ENCODE data around the gene PTPRN2.

Gene PTPRN2

GRCh38 chr7:158497627-158498026 is 90.0 kb downstream of the PTPRN2 start:
- H3K9me3 Mint-ChIP-seq, result no peaks in the 10 kb centered on the region
- no peak overlapping the region for H3K27ac Mint-ChIP-seq
- H3K27me3 Mint-ChIP-seq, result peaks cover 5% of the 10 kb centered on the region
- no peaks in the 10 kb centered on the region for H3K4me1 Mint-ChIP-seq (ENCODE audit: low read depth)
- no peak overlapping the region for H3K4me3 Mint-ChIP-seq
- no peaks in the 10 kb centered on the region for H3K36me3 Mint-ChIP-seq (ENCODE audit: low read depth)

- Mint-ChIP-seq H3K36me3 (ENCODE audit: low read depth) (no peaks in the 10 kb centered on the region), H3K4me1 (ENCODE audit: low read depth) (no peaks in the 10 kb centered on the region), H3K4me3 (no peak overlapping the region), H3K27me3 (no peaks in the 10 kb centered on the region), H3K27ac (no peak overlapping the region), H3K9me3 (no peaks in the 10 kb centered on the region)
Measured at GRCh38 chr7:158495786-158496185, 91.8 kb downstream of the PTPRN2 start.

GRCh38 chr7:158495216-158495615 is 92.4 kb downstream of the PTPRN2 start:
- no peaks in the 10 kb centered on the region for H3K27me3 Mint-ChIP-seq
- no peak overlapping the region for H3K27ac Mint-ChIP-seq
- H3K4me1 Mint-ChIP-seq (ENCODE audit: low read depth), result no peaks in the 10 kb centered on the region

GRCh38 chr7:158494643-158495042 is 93.0 kb downstream of the PTPRN2 start:
- Mint-ChIP-seq H3K36me3 (ENCODE audit: low read depth) (no peaks in the 10 kb centered on the region), H3K27ac (no peak overlapping the region), H3K4me3 (no peak overlapping the region), H3K4me1 (ENCODE audit: low read depth) (no peaks in the 10 kb centered on the region), H3K9me3 (no peaks in the 10 kb centered on the region), H3K27me3 (no peaks in the 10 kb centered on the region)

More at GRCh38 chr7:158495216-158495615, 92.4 kb downstream of the PTPRN2 start:
- no peaks in the 10 kb centered on the region for H3K36me3 Mint-ChIP-seq (ENCODE audit: low read depth)
- no peak overlapping the region for H3K4me3 Mint-ChIP-seq
- no peaks in the 10 kb centered on the region for H3K9me3 Mint-ChIP-seq

- no peak overlapping the region for H3K27ac Mint-ChIP-seq
- H3K4me3 Mint-ChIP-seq, result no peak overlapping the region
- no peaks in the 10 kb centered on the region for H3K9me3 Mint-ChIP-seq
- no peaks in the 10 kb centered on the region for H3K36me3 Mint-ChIP-seq (ENCODE audit: low read depth)
- H3K27me3 Mint-ChIP-seq, result no peaks in the 10 kb centered on the region
- no peaks in the 10 kb centered on the region for H3K4me1 Mint-ChIP-seq (ENCODE audit: low read depth)
Measured at GRCh38 chr7:158494162-158494586, 93.4 kb downstream of the PTPRN2 start.

- Mint-ChIP-seq H3K9me3 (no peaks in the 10 kb centered on the region), H3K27me3 (no peaks in the 10 kb centered on the region), H3K27ac (no peak overlapping the region), H3K4me1 (ENCODE audit: low read depth) (no peaks in the 10 kb centered on the region), H3K4me3 (no peak overlapping the region), H3K36me3 (ENCODE audit: low read depth) (no peaks in the 10 kb centered on the region)
Measured at GRCh38 chr7:158492367-158492764, 95.3 kb downstream of the PTPRN2 start.

GRCh38 chr7:158491094-158491493 is 96.5 kb downstream of the PTPRN2 start:
- Mint-ChIP-seq H3K4me3 (no peak overlapping the region), H3K27me3 (no peaks in the 10 kb centered on the region), H3K27ac (no peak overlapping the region), H3K4me1 (ENCODE audit: low read depth) (no peaks in the 10 kb centered on the region), H3K9me3 (no peaks in the 10 kb centered on the region), H3K36me3 (ENCODE audit: low read depth) (no peaks in the 10 kb centered on the region)

- Mint-ChIP-seq H3K4me3 (no peak overlapping the region), H3K27ac (no peak overlapping the region), H3K9me3 (no peaks in the 10 kb centered on the region)
Measured at GRCh38 chr7:158490171-158490782, 97.3 kb downstream of the PTPRN2 start.

GRCh38 chr7:158489462-158490155 is 98.0 kb downstream of the PTPRN2 start:
- no peaks in the 10 kb centered on the region for H3K27me3 Mint-ChIP-seq
- no peaks in the 10 kb centered on the region for H3K9me3 Mint-ChIP-seq
- no peak overlapping the region for H3K4me3 Mint-ChIP-seq
- no peaks in the 10 kb centered on the region for H3K36me3 Mint-ChIP-seq (ENCODE audit: low read depth)
- no peak overlapping the region for H3K27ac Mint-ChIP-seq
- H3K4me1 Mint-ChIP-seq (ENCODE audit: low read depth), result no peaks in the 10 kb centered on the region

More at GRCh38 chr7:158490171-158490782, 97.3 kb downstream of the PTPRN2 start:
- H3K36me3 Mint-ChIP-seq (ENCODE audit: low read depth), result no peaks in the 10 kb centered on the region
- no peaks in the 10 kb centered on the region for H3K4me1 Mint-ChIP-seq (ENCODE audit: low read depth)
- no peaks in the 10 kb centered on the region for H3K27me3 Mint-ChIP-seq

- H3K4me1 Mint-ChIP-seq (ENCODE audit: low read depth), result no peaks in the 10 kb centered on the region
- H3K4me3 Mint-ChIP-seq, result no peak overlapping the region
- H3K27me3 Mint-ChIP-seq, result no peaks in the 10 kb centered on the region
- H3K9me3 Mint-ChIP-seq, result no peaks in the 10 kb centered on the region
- H3K36me3 Mint-ChIP-seq (ENCODE audit: low read depth), result no peaks in the 10 kb centered on the region
- H3K27ac Mint-ChIP-seq, result no peak overlapping the region
Measured at GRCh38 chr7:158488181-158488971, 99.2 kb downstream of the PTPRN2 start.

GRCh38 chr7:158487631-158488151 is 99.9 kb downstream of the PTPRN2 start:
- no peaks in the 10 kb centered on the region for H3K27me3 Mint-ChIP-seq
- H3K4me1 Mint-ChIP-seq (ENCODE audit: low read depth), result no peaks in the 10 kb centered on the region
- H3K4me3 Mint-ChIP-seq, result no peak overlapping the region
- H3K36me3 Mint-ChIP-seq (ENCODE audit: low read depth), result no peaks in the 10 kb centered on the region
- H3K27ac Mint-ChIP-seq, result no peak overlapping the region
- no peaks in the 10 kb centered on the region for H3K9me3 Mint-ChIP-seq

- Mint-ChIP-seq H3K27ac (no peak overlapping the region), H3K27me3 (no peaks in the 10 kb centered on the region), H3K4me3 (no peak overlapping the region), H3K9me3 (no peaks in the 10 kb centered on the region), H3K36me3 (ENCODE audit: low read depth) (no peaks in the 10 kb centered on the region), H3K4me1 (ENCODE audit: low read depth) (no peaks in the 10 kb centered on the region)
Measured at GRCh38 chr7:158486919-158487318, 100.7 kb downstream of the PTPRN2 start.

GRCh38 chr7:158484801-158485531 is 102.7 kb downstream of the PTPRN2 start:
- H3K9me3 Mint-ChIP-seq, result no peaks in the 10 kb centered on the region
- H3K4me3 Mint-ChIP-seq, result no peak overlapping the region
- H3K36me3 Mint-ChIP-seq (ENCODE audit: low read depth), result no peaks in the 10 kb centered on the region
- no peaks in the 10 kb centered on the region for H3K27me3 Mint-ChIP-seq
- no peak overlapping the region for H3K27ac Mint-ChIP-seq
- no peaks in the 10 kb centered on the region for H3K4me1 Mint-ChIP-seq (ENCODE audit: low read depth)

- Mint-ChIP-seq H3K4me3 (no peak overlapping the region), H3K27me3 (no peaks in the 10 kb centered on the region), H3K4me1 (ENCODE audit: low read depth) (no peaks in the 10 kb centered on the region), H3K27ac (no peak overlapping the region), H3K9me3 (no peaks in the 10 kb centered on the region), H3K36me3 (ENCODE audit: low read depth) (no peaks in the 10 kb centered on the region)
Measured at GRCh38 chr7:158482480-158482879, 105.1 kb downstream of the PTPRN2 start.
